Smooth muscle cell (in vitro differentiated cells): ENCODE results near the gene CADM1. TPM values are rescaled to one million over a fixed set of nuclear protein-coding genes. Genes with fewer than 3 reads are reported as not detected.

Experiments
- DNase-seq: peaks from one replicate; lab custom pipeline; 2025; ENCODE audit not compliant: unreplicated experiment; lab: John Stamatoyannopoulos, UW
- H2AFZ ChIP-seq: fragments of 200-600 bp; sonication (generic); 2 replicates; pipeline ENCODE4 v1.6.0; 2016; ENCODE audit warnings: antibody characterized with exemption, low read depth, mild to moderate bottlenecking
- H3F3A ChIP-seq: fragments of 200-600 bp; sonication (generic); 2 replicates; pipeline ENCODE4 v1.6.0; 2017; ENCODE audit warnings: antibody characterized with exemption, low read depth
- H3K27ac ChIP-seq: fragments of 200-600 bp; sonication (generic); 2 replicates; pipeline ENCODE4 v1.5.1; 2016; ENCODE audit warnings: low read depth, mild to moderate bottlenecking
- H3K27me3 ChIP-seq: fragments of 200-600 bp; sonication (generic); 2 replicates; pipeline ENCODE4 v1.6.1; 2016; ENCODE audit warnings: low read depth, mild to moderate bottlenecking
- H3K36me3 ChIP-seq: fragments of 200-600 bp; sonication (generic); 2 replicates; pipeline ENCODE4 v1.5.1; 2016; ENCODE audit warnings: low read depth
- H3K4me1 ChIP-seq: fragments of 200-600 bp; sonication (generic); 2 replicates; pipeline ENCODE4 v1.5.1; 2016; ENCODE audit warnings: low read depth
- H3K4me2 ChIP-seq: fragments of 200-600 bp; sonication (generic); 2 replicates; pipeline ENCODE4 v1.6.0; 2016; ENCODE audit warnings: mild to moderate bottlenecking
- H3K4me3 ChIP-seq: fragments of 200-600 bp; sonication (generic); 2 replicates; pipeline ENCODE4 v1.5.1; 2016; ENCODE audit warnings: mild to moderate bottlenecking
- H3K79me2 ChIP-seq: fragments of 200-600 bp; sonication (generic); 2 replicates; pipeline ENCODE4 v1.6.0; 2016; ENCODE audit warnings: low read depth, mild to moderate bottlenecking
- H3K9ac ChIP-seq: fragments of 200-600 bp; sonication (generic); 2 replicates; pipeline ENCODE4 v1.6.0; 2016; ENCODE audit warnings: low read depth
- H3K9me3 ChIP-seq: fragments of 200-600 bp; sonication (generic); replicated peaks from 2 replicates; pipeline ENCODE4 v1.5.1; 2016; ENCODE audit warnings: low read depth
- H4K20me1 ChIP-seq: fragments of 200-600 bp; sonication (generic); 2 replicates; pipeline ENCODE4 v1.6.0; 2016; ENCODE audit warnings: low read depth
- CTCF ChIP-seq: fragments of 200-600 bp; sonication (generic); IDR thresholded peaks from 2 replicates; pipeline ENCODE4 v1.5.1; 2017; ENCODE audit warnings: borderline replicate concordance, mild to moderate bottlenecking, antibody characterized with exemption; ENCODE audit not compliant: insufficient read depth, poor library complexity, severe bottlenecking
- WGBS: methylation state at CpG from one replicate; pipeline ENCODE4 v1.1.7; 2016; ENCODE audit warnings: low lambda C conversion rate; 5-methylcytosine and 5-hydroxymethylcytosine counted together
- polyA plus RNA-seq: library from polyadenylated mRNA; unstranded; fragments of >200 nt; fragmentation: Nextera tagmentation; extraction: Ambion mirVana; gene quantifications from 2 replicates; pipeline ENCODE4 v1.2.1, GENCODE V29; 2016
- total RNA-seq: library from RNA; depleted of rRNA; stranded (reverse); fragments of >200 nt; gene quantifications from 2 replicates; pipeline ENCODE4 v1.2.3, GENCODE V29; 2014

CADM1 gene
- total and polyA plus RNA-seq, 2 experiments from 2014 or later: 158 to 167 TPM

- no peaks in the 10 kb centered on the region for H3K9me3 ChIP-seq
- H3K36me3 ChIP-seq: no peaks in the 10 kb centered on the region
- no peak overlapping the region for H2AFZ ChIP-seq
- no peak overlapping the region for H3K27ac ChIP-seq
- DNase-seq: no peak
- peaks cover 3% of the 10 kb centered on the region for H3F3A ChIP-seq
- H3K27me3 ChIP-seq: no peaks in the 10 kb centered on the region
- WGBS: 74% methylated on average over 1 of the region's 1 CpG
- peaks cover 28% of the 10 kb centered on the region for H4K20me1 ChIP-seq
- H3K4me1 ChIP-seq: peaks cover 5% of the 10 kb centered on the region
- no peak overlapping the region for H3K4me3 ChIP-seq
- no peak overlapping the region for H3K4me2 ChIP-seq
- no peak overlapping the region for H3K9ac ChIP-seq
- no peak for TF ChIP-seq CTCF
- peaks cover 66% of the 10 kb centered on the region for H3K79me2 ChIP-seq
Observed at GRCh38 chr11:115493488-115493887, 10.7 kb downstream of the CADM1 start.

DNA sequence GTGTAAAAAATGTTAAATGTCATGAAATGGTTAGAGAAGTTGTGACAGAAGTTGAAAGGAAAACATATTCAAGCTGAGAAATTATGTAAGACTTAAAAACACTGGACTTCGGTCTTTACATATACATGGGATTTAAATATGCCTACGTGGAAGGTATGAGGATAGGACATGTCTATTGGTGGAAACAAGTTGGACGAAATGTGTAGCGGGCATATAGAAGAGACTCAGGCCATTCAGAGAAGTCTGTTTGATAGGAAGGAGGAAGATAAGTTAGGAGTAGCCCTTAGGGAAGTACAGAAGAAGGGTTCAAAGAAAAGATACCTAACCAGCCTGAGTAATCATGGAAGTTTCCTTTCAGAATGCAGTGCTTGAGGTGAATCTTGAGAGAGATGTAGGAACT is 14.7 kb downstream of the CADM1 start:
- H2AFZ ChIP-seq: no peak overlapping the region
- peaks cover 36% of the 10 kb centered on the region for H3K79me2 ChIP-seq
- DNase-seq: no peak
- H3F3A ChIP-seq: peaks cover 3% of the 10 kb centered on the region
- no peaks in the 10 kb centered on the region for H3K4me1 ChIP-seq
- peak overlapping the region; percentile 92 for H3K27ac ChIP-seq
- H3K4me3 ChIP-seq: no peak overlapping the region
- WGBS: 93% methylated on average over 4 of the region's 4 CpGs
- no peak overlapping the region for H3K9ac ChIP-seq
- no peaks in the 10 kb centered on the region for H3K36me3 ChIP-seq
- no peaks in the 10 kb centered on the region for H3K9me3 ChIP-seq
- peak overlapping the region; percentile 71 for H3K4me2 ChIP-seq
- no peak for TF ChIP-seq CTCF
- no peaks in the 10 kb centered on the region for H3K27me3 ChIP-seq
- H4K20me1 ChIP-seq: no peaks in the 10 kb centered on the region

GRCh38 chr11:115488945-115489344 is 15.3 kb downstream of the CADM1 start:
- WGBS: 2% methylated on average over 3 of the region's 3 CpGs
- H3K4me1 ChIP-seq: no peaks in the 10 kb centered on the region

More at GRCh38 chr11:115488945-115489344, 15.3 kb downstream of the CADM1 start:
- H4K20me1 ChIP-seq: peaks cover 2% of the 10 kb centered on the region
- peak overlapping the region; percentile 92 for H3K27ac ChIP-seq
- H3F3A ChIP-seq: peaks cover 3% of the 10 kb centered on the region
- no peak overlapping the region for H3K4me3 ChIP-seq
- H3K4me2 ChIP-seq: peak overlapping the region; percentile 71
- peak overlapping the region; percentile 70 for H3K9ac ChIP-seq
- DNase-seq: no peak
- peaks cover 32% of the 10 kb centered on the region for H3K79me2 ChIP-seq
- H2AFZ ChIP-seq: no peak overlapping the region
- H3K27me3 ChIP-seq: no peaks in the 10 kb centered on the region
- no peaks in the 10 kb centered on the region for H3K9me3 ChIP-seq
- no peaks in the 10 kb centered on the region for H3K36me3 ChIP-seq
- TF ChIP-seq CTCF: no peak
